GM21367 (cell line): ENCODE data around the gene MAP2K2.

ENCODE experiments used
- ATAC-seq: cut with Tn5 transposase; IDR thresholded peaks from one replicate; pipeline ENCODE4 v1.9.1; 2021; ENCODE audit not compliant: unreplicated experiment

MAP2K2 gene

DNA sequence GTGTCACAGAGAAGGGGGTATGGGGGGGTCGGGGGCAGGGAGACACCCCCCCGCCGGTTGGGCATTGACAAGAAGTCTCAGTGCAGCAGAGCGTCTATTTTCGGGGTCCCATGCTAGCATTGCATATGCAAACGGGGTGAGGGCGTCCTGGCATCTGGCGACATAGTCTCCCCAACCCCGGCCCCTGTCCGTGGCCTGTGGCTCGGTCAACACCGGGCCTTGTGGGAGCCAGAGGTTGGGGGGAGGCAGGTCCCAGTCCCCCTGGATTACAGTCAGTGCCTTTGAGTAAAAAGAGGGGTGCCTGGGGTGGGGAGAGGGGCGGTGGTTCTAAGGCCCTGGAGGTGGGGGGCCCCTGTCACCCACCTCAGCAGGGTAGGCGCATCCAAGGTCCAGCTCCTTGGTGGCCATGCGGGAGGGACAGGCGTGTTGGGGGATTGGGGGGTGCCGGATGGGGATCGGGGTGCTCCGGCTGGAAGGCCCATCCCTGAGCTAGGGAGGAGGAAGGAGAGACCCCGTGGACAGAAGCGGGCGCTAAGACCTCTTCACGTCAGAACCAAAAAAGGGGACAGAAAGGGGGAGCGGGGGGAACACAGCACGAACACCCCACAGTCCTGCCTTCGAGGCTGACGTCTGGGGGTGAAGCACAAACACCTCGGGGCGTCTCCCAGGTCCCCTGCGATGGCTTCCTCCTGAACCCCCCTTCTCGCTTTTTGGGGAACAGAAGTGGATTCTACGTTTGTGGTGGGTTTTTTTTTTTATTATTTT lies 78.1 kb downstream of the MAP2K2 start:
- ATAC-seq: no peak

DNA sequence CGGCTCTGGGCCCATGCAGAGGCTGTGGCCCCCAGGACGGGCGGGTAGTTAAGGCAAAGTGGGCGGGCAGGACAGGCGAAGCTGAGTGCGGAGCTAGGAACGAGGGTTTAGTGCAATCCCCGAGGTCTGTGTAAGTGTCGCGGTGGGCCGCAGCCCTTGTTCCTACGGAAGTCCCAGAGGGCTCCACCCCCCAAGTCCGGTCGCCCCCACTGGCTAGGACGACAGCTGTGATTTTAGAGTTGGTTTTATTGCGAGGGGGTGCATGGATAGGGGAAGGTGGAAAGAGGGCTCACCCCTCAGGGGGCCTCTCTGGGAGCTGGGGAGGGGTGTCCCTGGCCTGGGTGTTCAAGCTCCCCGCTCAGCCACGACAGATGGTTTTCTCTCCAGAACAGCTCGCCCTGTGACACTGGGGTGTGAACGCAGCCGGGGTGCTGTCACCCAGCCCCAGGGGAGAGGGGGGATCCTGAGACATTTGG lies 78.9 kb downstream of the MAP2K2 start:
- ATAC-seq: no peak

DNA sequence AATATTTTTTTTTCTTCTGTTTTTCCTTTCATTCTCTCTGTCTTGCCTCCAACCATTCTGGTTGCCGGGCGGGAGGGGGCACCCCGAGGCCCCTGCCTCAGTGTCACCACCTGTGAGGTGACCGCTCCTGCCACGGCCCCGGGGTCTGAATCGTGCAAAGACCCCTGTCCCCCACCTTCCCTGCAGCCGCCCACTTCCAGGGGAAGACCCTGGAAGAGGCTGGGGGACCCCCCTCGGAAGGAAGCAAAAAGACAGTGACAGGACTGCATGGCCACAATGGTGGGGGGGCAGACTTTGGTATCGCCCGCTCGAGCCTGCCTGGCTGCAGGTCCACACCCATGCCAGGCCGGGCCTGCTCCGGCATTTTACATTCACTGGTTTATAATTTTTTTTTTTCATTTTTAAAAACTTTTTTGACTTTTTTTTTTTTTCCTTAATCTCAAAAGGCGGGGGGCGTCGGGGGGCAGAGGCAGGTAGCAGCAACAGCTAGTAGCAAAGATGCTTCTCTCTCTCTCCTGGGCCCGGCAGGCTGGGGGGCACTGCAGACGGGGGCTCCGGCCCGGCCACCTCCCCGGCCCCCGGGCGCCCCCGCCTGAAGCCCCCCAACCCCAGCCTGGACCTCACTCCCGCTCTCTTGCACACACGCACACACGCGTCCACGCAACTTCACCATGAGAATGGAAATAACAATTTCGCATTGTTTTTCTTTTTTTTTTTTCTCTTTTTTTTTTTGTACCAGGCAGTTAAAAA lies 79.8 kb downstream of the MAP2K2 start:
- no peak for ATAC-seq

DNA sequence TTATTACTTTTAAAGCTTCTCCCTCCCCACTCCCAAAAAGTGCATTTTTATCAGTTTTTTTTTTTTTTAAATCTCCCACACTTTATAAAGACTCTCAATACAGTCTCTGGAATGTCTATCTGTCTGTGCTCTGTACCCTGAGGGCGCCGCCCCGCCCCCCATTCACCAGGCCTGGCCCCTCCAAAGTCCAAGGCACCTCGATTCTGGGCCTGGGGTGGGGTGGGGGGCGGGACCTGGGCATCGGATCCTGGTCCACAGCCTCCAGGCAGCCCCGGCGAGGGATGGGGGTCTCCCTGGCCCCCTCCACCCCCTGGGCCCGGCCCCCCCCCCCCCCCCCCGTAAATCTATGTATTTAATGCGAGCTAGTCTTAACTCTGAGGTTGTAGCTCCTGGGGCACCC lies 80.5 kb downstream of the MAP2K2 start:
- no peak for ATAC-seq

DNA sequence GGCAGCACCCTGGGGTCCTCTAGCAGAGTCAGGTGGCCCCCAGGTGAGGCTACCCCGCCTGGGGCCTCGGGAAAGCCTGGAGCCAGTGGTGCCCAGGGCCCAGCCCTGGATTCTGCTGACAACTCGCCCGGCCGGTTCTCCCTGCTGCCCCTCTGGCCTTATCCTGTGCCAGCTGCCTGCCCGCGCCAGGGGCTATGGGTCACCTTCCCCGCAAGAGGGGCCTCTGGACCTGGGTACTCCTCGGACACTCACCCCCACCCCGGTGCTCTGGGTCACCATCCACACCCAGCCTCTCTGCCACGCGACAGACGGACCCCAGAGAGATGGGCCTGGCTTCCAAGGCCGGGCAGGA lies 81.2 kb downstream of the MAP2K2 start:
- ATAC-seq: no peak

DNA sequence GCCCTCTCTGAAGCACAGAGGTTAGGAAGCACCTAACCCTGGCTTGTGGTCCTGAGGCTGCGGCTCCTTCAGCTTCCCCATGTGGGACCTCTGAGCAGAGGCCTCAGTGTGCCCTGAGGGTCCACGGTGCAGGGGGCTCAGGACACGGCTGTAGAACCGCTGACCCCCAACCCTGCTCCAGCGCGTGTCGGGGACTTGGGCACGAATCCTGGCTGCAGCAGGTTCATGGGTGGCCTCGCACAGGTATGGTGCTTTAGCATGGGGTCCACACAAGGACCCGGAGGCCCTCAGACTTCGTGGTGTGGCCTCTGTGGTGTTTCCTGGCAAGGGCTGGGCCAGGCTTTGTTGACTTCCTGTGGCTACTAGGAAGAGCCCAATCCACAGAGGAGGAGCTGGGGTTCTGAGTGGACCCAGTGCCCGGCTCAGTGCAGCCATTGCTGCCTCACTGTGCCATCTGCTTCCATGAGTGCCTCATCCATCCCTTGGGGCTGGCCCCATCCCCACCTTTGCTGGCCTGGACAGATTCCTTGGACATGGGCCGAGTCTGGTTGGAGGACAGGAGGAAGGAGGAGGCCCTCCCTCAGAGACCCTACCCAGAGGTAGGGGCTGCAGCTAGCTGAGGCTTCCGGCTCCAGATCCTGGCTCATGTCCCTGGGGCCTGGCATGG lies 81.7 kb downstream of the MAP2K2 start:
- no peak for ATAC-seq
